Endothelial cell of umbilical vein (primary cell): ENCODE data around the gene CDC7. TPM values are rescaled to one million over a fixed set of nuclear protein-coding genes. Genes with fewer than 3 reads are reported as not detected.

Source experiments
- BruUV-seq: library from RNA; stranded (reverse); fragments of 400-500 nt; replicated peaks from 2 replicates; lab custom pipeline; 2021; lab: Mats Ljungman, UMichigan
- CTCF ChIA-PET: fragments of 300-600, 350-600 bp; sonication (Branson Sonifier 250); formaldehyde crosslinking; loops from one replicate; lab custom pipeline; 2021; ENCODE audit warnings: antibody characterized with exemption, inconsistent platforms; lab: Charles Lee
- POLR2A ChIA-PET: fragments of 300-600, 350-600 bp; sonication (Branson Sonifier 250); formaldehyde crosslinking; loops from one replicate; lab custom pipeline; 2021; ENCODE audit warnings: antibody characterized with exemption, inconsistent platforms; lab: Charles Lee
- DNase-seq: peaks from one replicate; pipeline ENCODE4 v3.0.0-alpha.2; 2011; ENCODE audit warnings: low read depth, low spot score
- FAIRE-seq: peaks from 2 replicates; lab custom pipeline; 2011; peaks lifted over from hg19 to GRCh38; lab: Jason Lieb, UNC
- H2AFZ ChIP-seq: 2 replicates; pipeline ENCODE4 v1.6.0; 2012; ENCODE audit warnings: low read depth, low read length, control low read depth, inconsistent platforms
- H3K27ac ChIP-seq: 2 replicates; pipeline ENCODE4 v1.5.1; 2011; ENCODE audit warnings: low read depth, mild to moderate bottlenecking, control low read depth, low read length, moderate library complexity; ENCODE audit not compliant: insufficient read depth
- H3K27me3 ChIP-seq, 2 experiments: 2 replicates each; pipeline versions ENCODE4 v1.6.0 to v1.6.1; 2011; ENCODE audit warnings: low read length in 2 of 2, mixed read lengths in 1 of 2; ENCODE audit not compliant: control insufficient read depth in 2 of 2, insufficient read depth in 2 of 2
- H3K36me3 ChIP-seq, 2 experiments: 2 replicates in 1 of 2; 3 replicates in 1 of 2; pipeline ENCODE4 v1.5.1; 2011; ENCODE audit warnings: low read length in 2 of 2, mild to moderate bottlenecking in 1 of 2, moderate library complexity in 1 of 2; ENCODE audit not compliant: control insufficient read depth in 2 of 2, insufficient read depth in 2 of 2; ENCODE audit errors: extremely low read depth in 1 of 2
- H3K4me1 ChIP-seq: 3 replicates; pipeline ENCODE4 v1.5.1; 2011; ENCODE audit warnings: mild to moderate bottlenecking, low read length; ENCODE audit not compliant: control insufficient read depth, insufficient read depth; ENCODE audit errors: extremely low read depth
- H3K4me2 ChIP-seq: 2 replicates; pipeline ENCODE4 v1.6.1; 2011; ENCODE audit warnings: low read length, control low read depth, mixed read lengths; ENCODE audit not compliant: insufficient read depth
- H3K4me3 ChIP-seq, 3 experiments: fragments of 200-600 bp in 1 of 3; sonication (generic), shearing (Covaris generic) in 1 of 3; replicated peaks in 1 of 3; 2 replicates each; pipeline ENCODE4 v1.5.1; 2011 to 2016; ENCODE audit warnings: control low read depth in 3 of 3, low read length in 3 of 3, mild to moderate bottlenecking in 2 of 3, inconsistent platforms in 1 of 3, low read depth in 1 of 3, moderate library complexity in 1 of 3; ENCODE audit not compliant: insufficient read depth in 1 of 3
- H3K79me2 ChIP-seq: 2 replicates; pipeline ENCODE4 v1.6.0; 2012; ENCODE audit warnings: low read length, inconsistent platforms; ENCODE audit not compliant: control insufficient read depth, insufficient read depth
- H3K9ac ChIP-seq: replicated peaks from 2 replicates; pipeline ENCODE3; 2011; ENCODE audit warnings: low read length, control low read depth; ENCODE audit not compliant: insufficient read depth; ENCODE audit errors: extremely low read depth
- H3K9me1 ChIP-seq: replicated peaks from 3 replicates; pipeline ENCODE4 v1.6.0; 2011; ENCODE audit warnings: mild to moderate bottlenecking, low read length; ENCODE audit not compliant: control insufficient read depth, insufficient read depth; ENCODE audit errors: extremely low read depth
- H3K9me3 ChIP-seq: replicated peaks from 2 replicates; pipeline ENCODE4 v1.5.1; 2012; ENCODE audit warnings: low read length, inconsistent platforms; ENCODE audit not compliant: control insufficient read depth, insufficient read depth
- H4K20me1 ChIP-seq: replicated peaks from 2 replicates; pipeline ENCODE3; 2011; ENCODE audit warnings: mild to moderate bottlenecking, low read length; ENCODE audit not compliant: control insufficient read depth, insufficient read depth; ENCODE audit errors: extremely low read depth
- CTCF ChIP-seq, 2 donors: IDR thresholded peaks; 1 replicate in 1 of 2; 2 replicates in 1 of 2; pipeline ENCODE4 v1.5.1; 2011; ENCODE audit warnings: low read length in 2 of 2, mild to moderate bottlenecking in 2 of 2, moderate library complexity in 2 of 2, control low read depth in 1 of 2, inconsistent platforms in 1 of 2, low read depth in 1 of 2; ENCODE audit not compliant: insufficient read depth in 1 of 2; ENCODE audit errors: extremely low read depth in 1 of 2
- EZH2 ChIP-seq: IDR thresholded peaks from 2 replicates; pipeline ENCODE4 v1.6.1; 2012; ENCODE audit warnings: borderline replicate concordance, low read depth, mild to moderate bottlenecking, moderate library complexity, low read length, inconsistent platforms; ENCODE audit not compliant: severe bottlenecking
- FOS ChIP-seq: IDR thresholded peaks from 2 replicates; pipeline ENCODE4 v1.6.1; 2011; ENCODE audit warnings: mild to moderate bottlenecking, low read length, moderate library complexity, borderline replicate concordance; ENCODE audit not compliant: insufficient read depth
- GATA2 ChIP-seq: IDR thresholded peaks from 2 replicates; pipeline ENCODE4 v1.7.0; 2011; ENCODE audit warnings: low read depth, mild to moderate bottlenecking, moderate library complexity, mixed read lengths, low read length; ENCODE audit not compliant: insufficient read length, insufficient read depth
- JUN ChIP-seq: IDR thresholded peaks from 2 replicates; pipeline ENCODE4 v1.6.1; 2011; ENCODE audit warnings: borderline replicate concordance, low read depth; ENCODE audit not compliant: insufficient read length, insufficient read depth
- MAX ChIP-seq: IDR thresholded peaks from 2 replicates; pipeline ENCODE4 v1.6.1; 2011; ENCODE audit not compliant: insufficient read depth, insufficient read length
- MYC ChIP-seq: IDR thresholded peaks from one replicate; pipeline ENCODE4 v1.6.1; 2011; ENCODE audit warnings: mild to moderate bottlenecking, low read depth, low read length
- POLR2A ChIP-seq: IDR thresholded peaks from 2 replicates; pipeline ENCODE4 v1.6.1; 2012; ENCODE audit warnings: low read depth, mild to moderate bottlenecking, control low read depth, low read length
- POLR2AphosphoS5 ChIP-seq: IDR thresholded peaks from 2 replicates; pipeline ENCODE4 v1.6.1; 2012; ENCODE audit warnings: low read depth, mild to moderate bottlenecking, control low read depth, low read length, moderate library complexity; ENCODE audit not compliant: insufficient read depth
- dilution Hi-C: fragments of 300-500 bp; cut with MboI; formaldehyde crosslinking; loops from one replicate; pipeline ENCODE4 v1.15.0; 2019; ENCODE audit warnings: low sequenced_read_pairs; ENCODE audit not compliant: extremely low pct_ligation_motif_present
- intact Hi-C: fragments of 100-400 bp; cut with micrococcal nuclease; formaldehyde crosslinking; loops from one replicate; pipeline ENCODE4 v1.10.0; 2022
- polyA plus RNA-seq, 4 experiments: library from polyadenylated mRNA; depleted of rRNA in 3 of 4; stranded (reverse) in 3 of 4; unstranded in 1 of 4; fragments of >200 nt; gene quantifications; 2 replicates each; pipeline versions ENCODE4 v1.2.1 to v1.2.3, GENCODE V29; 2011 to 2012; ENCODE audit warnings: missing spikeins in 1 of 4
- total RNA-seq: library from RNA; stranded (reverse); gene quantifications from 2 replicates; pipeline ENCODE4 v1.2.3, GENCODE V29; 2021

CDC7 gene
- total and polyA plus RNA-seq, 2 donors (not counting 3 experiments of a cell fraction or from before 2014, with no cell fraction given), result 3.9 to 11.7 TPM

GRCh38 chr1:91506071-91506470 is 5.4 kb downstream of the CDC7 start:
- ChIA-PET POLR2A (no interaction called here), CTCF (no interaction called here)
- H3K4me3 ChIP-seq, result no peak overlapping the region
- BruUV-seq, result no TSS peak
- no peaks in the 10 kb centered on the region for H3K27me3 ChIP-seq
- H3K36me3 ChIP-seq, result no peaks in the 10 kb centered on the region
- dilution Hi-C loops, result no loop called here
- no peak overlapping the region for H2AFZ ChIP-seq
- H3K27ac ChIP-seq, result no peak overlapping the region
- intact Hi-C loops, result no loop called here
- no peak overlapping the region for H3K9ac ChIP-seq
- DNase-seq (no peak), FAIRE-seq (no peak)
- peaks cover 12% of the 10 kb centered on the region for H3K4me1 ChIP-seq
- peaks cover 16% of the 10 kb centered on the region for H3K79me2 ChIP-seq
- H4K20me1 ChIP-seq, result no peaks in the 10 kb centered on the region
- no peak overlapping the region for H3K4me2 ChIP-seq
- TF ChIP-seq MYC (no peak), POLR2AphosphoS5 (no peak), POLR2A (no peak), MAX (no peak), JUN (no peak), FOS (no peak)
- H3K9me1 ChIP-seq, result no peaks in the 10 kb centered on the region
- H3K9me3 ChIP-seq, result no peaks in the 10 kb centered on the region

GRCh38 chr1:91507328-91507727 is 6.7 kb downstream of the CDC7 start:
- no peak overlapping the region for H3K27ac ChIP-seq
- dilution Hi-C loops, result no loop called here
- POLR2A ChIA-PET, result no interaction called here
- DNase-seq (no peak), FAIRE-seq (no peak)
- H3K9ac ChIP-seq, result no peak overlapping the region
- H3K9me1 ChIP-seq, result no peaks in the 10 kb centered on the region
- no peak overlapping the region for H3K4me3 ChIP-seq
- H3K4me1 ChIP-seq, result peaks cover 7% of the 10 kb centered on the region
- CTCF ChIA-PET, result interaction anchor here (0.8 to 1.5 kb wide), 14 partner anchors 15 to 784 kb away, joined by 3 to 12 read pairs (median 4); no protein-coding TSS in a partner anchor
- H3K4me2 ChIP-seq, result no peak overlapping the region
- BruUV-seq, result no TSS peak
- intact Hi-C loops, result no loop called here
- H2AFZ ChIP-seq, result no peak overlapping the region
- H3K36me3 ChIP-seq, result no peaks in the 10 kb centered on the region
- H3K9me3 ChIP-seq, result no peaks in the 10 kb centered on the region
- no peaks in the 10 kb centered on the region for H4K20me1 ChIP-seq
- peaks cover 13% of the 10 kb centered on the region for H3K79me2 ChIP-seq
- TF ChIP-seq EZH2 (no peak), FOS (no peak), POLR2A (no peak), GATA2 (no peak), CTCF (IDR thresholded peaks at IDR 0.05; ENCODE audit: extremely low read depth in 1 of 2, insufficient read depth in 1 of 2, low read depth in 1 of 2, low read length in 2 of 2) (no peak), JUN (no peak), MYC (no peak), MAX (no peak), POLR2AphosphoS5 (no peak)
- H3K27me3 ChIP-seq, result no peaks in the 10 kb centered on the region
